ENCODE data around the gene PCSK4. TPM values are rescaled to one million over a fixed set of nuclear protein-coding genes. Genes with fewer than 3 reads are reported as not detected.
A peak's percentile ranks its signal among the peaks of the same experiment; 100 is the strongest.

PCSK4 gene
- total RNA-seq, 2 experiments from 2014 or later = 1.5 to 1.7 TPM

DNA sequence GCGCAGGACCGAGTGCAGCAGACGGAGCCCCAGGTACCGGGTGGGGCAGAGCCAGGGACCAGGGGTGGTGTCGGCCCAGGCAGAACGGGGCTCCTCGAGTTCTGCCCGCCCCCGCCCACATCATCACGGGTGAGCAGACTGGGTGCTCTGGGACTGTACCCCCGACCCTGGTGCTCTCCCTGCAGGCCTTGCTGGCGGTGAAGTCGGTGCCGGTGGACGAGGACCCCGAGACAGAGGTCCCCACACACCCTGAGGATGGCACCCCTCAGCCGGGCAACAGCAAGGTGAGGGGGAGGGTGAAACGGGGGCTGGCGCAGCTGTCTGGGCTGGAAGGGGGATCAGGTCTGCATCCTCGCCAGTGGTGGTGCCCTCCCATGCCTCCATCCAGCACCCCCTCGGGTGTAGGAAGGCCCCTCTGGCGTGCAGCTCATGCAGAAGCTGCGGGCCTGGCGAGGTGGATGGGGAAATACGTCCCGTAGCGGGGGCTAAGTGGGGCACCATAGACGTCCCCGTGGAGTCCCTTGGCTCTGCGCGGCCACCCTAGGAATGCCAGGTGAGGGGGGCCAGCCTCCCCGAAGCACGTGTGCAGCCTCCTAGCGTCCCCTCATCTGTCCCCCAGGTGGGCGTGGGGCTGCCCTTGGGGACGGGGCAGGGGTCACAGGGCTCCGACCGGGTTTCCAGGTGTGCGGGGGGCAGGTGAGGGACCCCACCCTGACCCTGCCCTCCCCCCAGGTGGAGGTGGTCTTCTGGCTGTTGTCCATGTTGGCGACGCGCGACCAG, 33.8 kb downstream of the PCSK4 start:
- Mint-ChIP-seq H3K27ac (no peak overlapping the region), H3K9me3 (no peaks in the 10 kb centered on the region), H3K4me1 (ENCODE audit: low read depth) (peaks cover 17% of the 10 kb centered on the region), H3K27me3 (ENCODE audit: low read depth) (peaks cover 36% of the 10 kb centered on the region), H3K36me3 (ENCODE audit: low read depth) (peaks cover 2% of the 10 kb centered on the region), H3K4me3 (no peak overlapping the region)
- no peak for DNase-seq
- intact Hi-C loops (cut with micrococcal nuclease) = no loop called here
- CTCF ChIA-PET = interaction anchor here (2.5 kb wide), 1 partner anchor 11 kb away, joined by 11 read pairs; no protein-coding TSS in a partner anchor

DNA sequence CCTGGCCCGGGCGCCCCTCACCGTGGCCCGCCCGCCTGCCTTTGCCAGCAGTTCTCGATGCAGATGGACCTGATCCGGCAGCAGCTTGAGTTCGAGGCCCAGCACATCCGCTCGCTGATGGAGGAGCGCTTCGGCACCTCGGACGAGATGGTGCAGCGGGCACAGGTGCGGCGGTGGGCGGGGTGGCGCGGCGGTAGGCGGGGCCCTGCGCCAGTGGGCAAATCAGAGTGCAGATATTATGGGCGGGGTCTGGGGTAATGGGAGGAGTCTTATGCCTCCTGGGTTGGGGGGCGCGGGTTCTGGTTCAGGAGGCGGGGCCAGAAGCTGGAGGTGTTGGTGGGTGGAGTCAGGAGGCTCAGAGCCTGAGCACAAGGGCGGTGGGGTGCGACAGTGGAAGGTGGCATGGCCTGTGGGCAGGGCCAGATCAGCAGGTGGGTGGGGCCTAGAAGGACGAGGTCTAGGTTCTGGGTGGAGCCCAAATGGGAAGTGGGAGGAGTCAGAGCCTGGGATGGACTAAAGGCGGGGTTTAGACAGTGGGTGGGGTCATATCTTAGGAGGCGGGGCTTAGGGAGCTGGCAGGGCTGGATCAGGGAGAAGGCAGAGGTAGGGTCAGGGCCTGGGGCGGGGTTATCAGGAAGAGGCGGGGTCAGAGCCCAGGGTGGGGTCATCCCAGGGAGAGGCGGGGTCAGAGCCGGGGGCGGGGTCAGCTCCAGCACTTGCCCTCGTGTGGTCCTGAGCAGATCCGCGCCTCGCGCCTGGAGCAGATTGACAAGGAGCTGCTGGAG, 34.6 kb downstream of the PCSK4 start:
- CTCF ChIA-PET = interaction anchor here (0.6 to 2.5 kb wide), 2 partner anchors 10 to 12 kb away, joined by 3 to 11 read pairs; no protein-coding TSS in a partner anchor
- Mint-ChIP-seq H3K4me3 (no peak overlapping the region), H3K27ac (no peak overlapping the region), H3K27me3 (ENCODE audit: low read depth) (peaks cover 43% of the 10 kb centered on the region), H3K36me3 (ENCODE audit: low read depth) (peaks cover 2% of the 10 kb centered on the region), H3K9me3 (no peaks in the 10 kb centered on the region), H3K4me1 (ENCODE audit: low read depth) (peaks cover 17% of the 10 kb centered on the region)
- DNase-seq = peak; percentile 72
- intact Hi-C loops (cut with micrococcal nuclease) = no loop called here

DNA sequence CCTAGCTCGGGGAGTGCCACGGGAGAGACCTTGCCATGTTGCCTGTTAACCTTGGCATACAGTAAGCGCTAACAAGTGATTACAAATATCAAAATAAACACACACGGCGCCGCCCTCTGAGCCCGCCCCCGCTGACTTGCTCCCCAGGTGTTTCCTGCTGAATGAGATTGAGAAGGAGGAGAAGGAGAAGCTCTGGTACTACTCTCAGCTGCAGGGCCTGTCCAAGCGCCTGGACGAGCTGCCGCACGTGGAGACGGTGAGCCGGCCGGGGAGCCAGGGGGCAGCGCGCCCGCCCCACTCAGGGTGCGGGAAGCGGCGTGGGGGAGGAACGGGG, 35.2 kb downstream of the PCSK4 start:
- H3K4me3 Mint-ChIP-seq = no peak overlapping the region
- no peak for DNase-seq
- peaks cover 47% of the 10 kb centered on the region for H3K27me3 Mint-ChIP-seq (ENCODE audit: low read depth)
- no peaks in the 10 kb centered on the region for H3K9me3 Mint-ChIP-seq
- peaks cover 17% of the 10 kb centered on the region for H3K4me1 Mint-ChIP-seq (ENCODE audit: low read depth)
- no peak overlapping the region for H3K27ac Mint-ChIP-seq
- H3K36me3 Mint-ChIP-seq (ENCODE audit: low read depth) = peaks cover 2% of the 10 kb centered on the region
- intact Hi-C loops (cut with micrococcal nuclease) = no loop called here
- CTCF ChIA-PET = interaction anchor here (0.6 to 2.5 kb wide), 2 partner anchors 10 to 12 kb away, joined by 3 to 11 read pairs; no protein-coding TSS in a partner anchor

DNA sequence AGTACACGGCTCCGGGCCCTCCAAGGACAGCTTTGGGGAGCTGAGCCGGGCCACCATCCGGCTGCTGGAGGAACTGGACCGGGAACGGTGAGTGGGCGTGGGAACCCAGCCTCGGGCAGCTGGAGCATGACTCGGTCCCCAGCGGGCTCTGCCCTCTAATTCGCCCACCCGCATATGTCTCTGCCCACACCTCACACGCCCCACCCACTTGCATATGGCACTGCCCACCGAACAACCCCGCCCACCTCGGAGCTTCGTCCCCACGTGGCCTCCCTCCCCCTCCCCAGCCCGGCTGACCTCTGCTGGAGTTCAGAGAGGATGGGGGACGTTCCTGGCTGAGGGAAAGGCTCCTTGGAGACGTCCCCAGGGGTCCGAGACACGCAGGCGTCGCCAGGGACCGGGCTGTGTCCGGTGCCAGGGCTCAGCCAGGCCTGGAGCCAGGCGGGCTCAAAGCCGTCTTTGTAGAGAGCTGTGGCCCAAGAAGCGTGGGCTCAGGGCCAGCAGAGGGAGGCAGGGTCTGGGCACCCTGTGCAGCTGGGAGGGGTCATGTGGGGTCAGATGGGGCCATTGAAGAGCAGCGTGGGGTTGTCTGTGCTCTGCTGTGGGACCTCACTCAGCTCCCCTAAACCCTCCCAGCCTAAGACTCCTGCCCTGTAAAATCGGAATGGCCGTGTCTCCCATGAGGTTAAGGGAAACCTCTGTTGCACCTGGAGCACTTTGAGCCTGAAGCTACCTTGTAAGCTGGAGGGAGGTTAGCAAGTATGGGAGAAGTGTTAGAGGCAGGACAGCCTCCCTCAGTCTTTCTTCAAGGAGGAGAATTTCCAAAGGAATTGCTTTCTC, 36.4 kb downstream of the PCSK4 start:
- CTCF ChIA-PET = interaction anchor here (0.8 to 2.5 kb wide), 2 partner anchors 9 to 17 kb away, joined by 4 to 11 read pairs; no protein-coding TSS in a partner anchor
- H3K27me3 Mint-ChIP-seq (ENCODE audit: low read depth) = peaks cover 52% of the 10 kb centered on the region
- no peak overlapping the region for H3K4me3 Mint-ChIP-seq
- H3K4me1 Mint-ChIP-seq (ENCODE audit: low read depth) = peaks cover 17% of the 10 kb centered on the region
- DNase-seq = no peak
- intact Hi-C loops (cut with micrococcal nuclease) = no loop called here
- H3K36me3 Mint-ChIP-seq (ENCODE audit: low read depth) = no peaks in the 10 kb centered on the region
- no peaks in the 10 kb centered on the region for H3K9me3 Mint-ChIP-seq
- no peak overlapping the region for H3K27ac Mint-ChIP-seq

DNA sequence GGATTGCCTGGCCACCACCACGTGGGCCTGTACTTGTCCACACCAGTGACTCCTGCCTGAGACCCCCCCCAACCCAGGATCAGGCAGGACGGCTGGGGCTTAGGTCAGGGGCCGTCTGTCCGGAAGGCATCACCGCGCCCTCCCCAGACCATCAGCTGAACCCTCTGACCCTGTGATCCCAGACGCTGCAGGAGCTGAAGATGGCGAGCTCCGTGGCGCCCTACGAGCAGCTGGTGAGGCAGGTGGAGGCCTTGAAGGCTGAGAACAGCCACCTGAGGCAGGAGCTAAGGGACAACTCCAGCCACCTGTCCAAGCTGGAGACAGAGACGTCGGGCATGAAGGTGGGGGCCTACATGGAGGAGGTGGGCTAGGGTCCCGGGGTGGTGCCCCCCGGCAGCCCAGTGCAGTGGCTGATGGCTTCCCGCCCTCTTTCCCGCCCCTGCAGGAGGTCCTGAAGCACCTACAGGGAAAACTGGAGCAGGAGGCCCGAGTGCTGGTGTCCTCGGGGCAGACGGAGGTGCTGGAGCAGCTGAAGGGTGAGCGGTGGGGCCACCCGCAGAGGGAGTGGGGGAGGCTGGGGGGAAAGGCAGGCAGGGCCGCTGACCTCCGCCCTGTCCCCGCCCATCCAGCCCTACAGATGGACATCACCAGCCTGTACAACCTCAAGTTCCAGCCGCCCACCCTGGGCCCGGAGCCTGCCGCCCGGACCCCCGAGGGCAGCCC, 37.2 kb downstream of the PCSK4 start:
- no peaks in the 10 kb centered on the region for H3K9me3 Mint-ChIP-seq
- no peaks in the 10 kb centered on the region for H3K36me3 Mint-ChIP-seq (ENCODE audit: low read depth)
- DNase-seq = no peak
- CTCF ChIA-PET = no interaction called here
- no peak overlapping the region for H3K27ac Mint-ChIP-seq
- no peak overlapping the region for H3K4me3 Mint-ChIP-seq
- intact Hi-C loops (cut with micrococcal nuclease) = no loop called here
- H3K4me1 Mint-ChIP-seq (ENCODE audit: low read depth) = peaks cover 13% of the 10 kb centered on the region
- H3K27me3 Mint-ChIP-seq (ENCODE audit: low read depth) = peaks cover 53% of the 10 kb centered on the region

DNA sequence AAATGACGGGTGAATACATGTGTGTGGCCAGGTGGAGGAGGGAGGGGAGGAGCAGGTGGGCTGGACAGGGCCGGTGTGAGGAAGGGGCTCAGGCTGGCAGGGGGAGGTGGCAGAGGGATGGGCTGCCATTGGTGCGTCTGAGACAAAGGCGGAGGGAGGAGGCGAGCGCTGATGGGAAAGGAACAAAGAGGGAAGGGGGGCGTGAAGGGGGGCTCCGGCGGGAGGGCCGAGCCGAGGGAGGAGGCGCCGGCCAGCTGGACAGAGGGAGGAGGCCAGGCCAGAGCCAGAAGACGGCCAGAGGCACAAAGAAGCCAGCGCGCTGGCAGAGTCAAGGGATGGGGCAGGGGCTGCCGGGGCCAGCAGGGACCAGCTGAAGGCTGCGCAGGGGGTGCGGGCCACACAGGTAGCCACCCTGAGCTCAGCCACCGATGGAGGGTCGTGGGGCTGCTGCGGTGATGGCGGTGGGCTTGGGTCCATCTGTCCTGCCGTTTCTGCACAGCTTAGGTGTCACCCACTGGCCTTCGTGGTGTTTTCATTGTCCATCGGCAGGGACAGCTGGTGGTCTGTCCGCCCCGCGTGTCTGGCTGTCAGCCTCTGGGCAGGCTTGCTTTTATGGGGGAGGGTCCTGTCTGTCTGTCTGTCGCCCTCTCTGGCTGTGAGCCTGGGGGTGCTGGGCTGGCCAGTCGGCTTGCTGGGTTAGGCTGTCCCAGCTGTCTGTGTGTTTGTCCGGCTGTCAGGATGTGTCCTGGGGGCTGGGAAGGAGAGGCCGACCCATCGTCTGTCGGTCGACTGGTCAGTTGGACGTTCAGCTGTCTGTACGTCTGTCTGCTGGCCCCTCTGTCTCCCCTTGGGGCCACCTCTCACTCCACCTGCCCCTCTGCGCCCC, 38.0 kb downstream of the PCSK4 start:
- intact Hi-C loops (cut with micrococcal nuclease) = no loop called here
- Mint-ChIP-seq H3K9me3 (no peaks in the 10 kb centered on the region), H3K4me3 (no peak overlapping the region), H3K27me3 (ENCODE audit: low read depth) (peaks cover 58% of the 10 kb centered on the region), H3K4me1 (ENCODE audit: low read depth) (peaks cover 13% of the 10 kb centered on the region), H3K36me3 (ENCODE audit: low read depth) (no peaks in the 10 kb centered on the region), H3K27ac (no peak overlapping the region)
- CTCF ChIA-PET = no interaction called here
- no peak for DNase-seq

DNA sequence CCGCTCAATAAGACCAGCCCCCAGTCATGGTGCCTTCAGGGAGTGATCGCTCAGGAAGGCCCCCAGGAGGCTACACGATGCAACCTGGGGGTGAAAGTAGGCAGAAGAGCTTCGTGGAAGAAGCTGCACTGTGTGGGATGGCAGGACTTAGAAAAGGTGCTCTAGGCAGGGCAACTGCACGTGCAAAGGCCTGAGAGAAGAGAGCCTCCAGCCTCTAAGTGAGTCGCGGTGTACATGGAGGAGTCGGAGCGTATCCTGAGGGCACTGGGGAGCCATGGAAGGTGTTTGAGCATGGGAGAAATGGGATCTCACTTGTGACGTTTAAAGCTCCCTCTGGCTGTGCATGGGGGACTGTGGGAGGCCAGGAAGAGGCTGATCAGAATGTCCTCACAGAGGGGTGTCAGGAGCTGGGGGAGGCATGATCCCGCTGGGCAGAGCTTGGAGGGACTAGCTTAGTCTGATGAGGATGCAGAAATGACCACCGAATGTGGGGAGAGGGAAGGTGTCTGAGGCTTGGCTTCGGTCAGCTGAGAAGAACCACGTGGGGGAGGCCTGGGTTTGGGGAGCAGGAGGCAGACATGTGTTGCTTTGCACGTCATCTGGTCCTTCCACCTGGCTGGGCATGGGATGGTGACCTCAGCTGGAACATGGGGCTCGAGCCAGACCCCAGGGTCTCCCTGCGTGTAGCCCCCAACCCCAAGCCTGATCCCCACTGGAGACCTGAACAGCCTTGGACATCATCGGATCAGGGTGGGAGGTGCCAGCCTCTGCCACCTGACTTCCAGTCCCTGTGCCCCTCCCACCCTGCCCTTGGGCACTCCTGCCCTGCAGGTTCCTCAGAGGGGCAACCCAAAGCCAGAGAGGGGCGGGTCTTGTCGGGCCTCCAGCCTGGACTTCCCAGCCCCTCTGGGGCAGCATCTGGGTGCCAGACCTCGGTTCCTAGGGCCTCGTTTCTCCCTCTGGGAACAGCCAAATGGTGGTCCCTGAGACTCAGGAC, 39.1 kb downstream of the PCSK4 start:
- DNase-seq = no peak
- Mint-ChIP-seq H3K4me1 (ENCODE audit: low read depth) (peaks cover 13% of the 10 kb centered on the region), H3K36me3 (ENCODE audit: low read depth) (no peaks in the 10 kb centered on the region), H3K27ac (no peak overlapping the region), H3K9me3 (no peaks in the 10 kb centered on the region), H3K4me3 (no peak overlapping the region), H3K27me3 (ENCODE audit: low read depth) (peaks cover 61% of the 10 kb centered on the region)
- CTCF ChIA-PET = interaction anchor here (1.2 kb wide), 1 partner anchor 16 kb away, joined by 4 read pairs; no protein-coding TSS in a partner anchor
- intact Hi-C loops (cut with micrococcal nuclease) = no loop called here

DNA sequence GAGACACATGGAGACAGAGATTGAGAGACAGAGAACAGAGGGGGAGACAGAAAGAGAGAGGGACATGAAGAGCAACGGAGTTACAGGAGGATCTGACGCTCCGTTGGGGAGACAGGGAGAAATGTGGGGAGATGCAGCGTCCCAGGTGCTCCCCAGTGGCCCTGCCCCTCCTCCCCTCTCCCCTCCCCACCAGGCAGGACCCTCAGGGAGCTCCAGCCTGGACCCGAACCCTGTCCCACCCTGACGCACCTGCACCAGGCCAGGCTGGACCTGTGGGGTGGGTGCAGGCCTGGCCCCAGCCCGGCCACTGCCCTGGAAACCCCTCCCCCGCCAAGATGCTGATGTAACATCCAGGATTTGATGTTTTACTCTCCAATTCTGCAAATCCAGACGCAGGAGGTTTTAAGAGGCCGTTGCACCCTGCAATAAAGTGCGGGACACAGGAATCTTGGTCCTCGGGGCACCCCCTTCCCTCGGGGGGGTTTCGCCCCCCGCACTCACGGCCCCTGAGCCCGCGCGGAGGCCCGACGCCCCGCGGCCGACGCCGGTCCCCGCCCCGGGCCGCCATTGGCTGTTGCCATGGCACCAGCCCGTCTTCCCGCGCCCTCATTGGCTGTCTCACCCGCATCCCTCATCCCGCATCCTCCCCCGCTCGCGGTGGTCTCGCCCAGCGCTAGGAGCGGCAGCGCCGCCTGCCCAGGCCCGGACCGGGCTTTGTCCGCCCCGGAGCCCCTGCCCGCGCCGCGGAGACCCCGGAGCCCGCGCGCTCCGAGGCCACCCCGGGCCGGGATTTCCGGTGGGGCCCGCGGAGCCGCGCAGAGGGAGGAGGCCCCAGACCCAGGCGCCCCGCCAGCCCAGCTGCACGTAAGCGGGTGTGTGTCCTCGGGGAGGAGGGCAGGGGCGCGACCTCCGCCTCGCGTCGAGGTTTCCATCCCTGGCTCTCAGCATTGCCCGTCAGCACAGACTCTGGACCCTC, 40.4 kb downstream of the PCSK4 start, which contains the start of gene APC2:
APC2 (plus strand) TSS at position 655 of the 976 bp plus-strand sequence. CDS start 2,881 bp downstream, outside the sequence.
- Mint-ChIP-seq H3K9me3 (no peaks in the 10 kb centered on the region), H3K27ac (no peak within 1 kb of the TSS), H3K36me3 (ENCODE audit: low read depth) (no peaks in the 10 kb centered on the region), H3K4me3 (peak within 1 kb of the TSS; percentile 22), H3K4me1 (ENCODE audit: low read depth) (peaks cover 10% of the 10 kb centered on the region), H3K27me3 (ENCODE audit: low read depth) (peaks cover 56% of the 10 kb centered on the region)
- DNase-seq = no peak
- CTCF ChIA-PET = no interaction called here
- intact Hi-C loops (cut with micrococcal nuclease) = no loop called here

DNA sequence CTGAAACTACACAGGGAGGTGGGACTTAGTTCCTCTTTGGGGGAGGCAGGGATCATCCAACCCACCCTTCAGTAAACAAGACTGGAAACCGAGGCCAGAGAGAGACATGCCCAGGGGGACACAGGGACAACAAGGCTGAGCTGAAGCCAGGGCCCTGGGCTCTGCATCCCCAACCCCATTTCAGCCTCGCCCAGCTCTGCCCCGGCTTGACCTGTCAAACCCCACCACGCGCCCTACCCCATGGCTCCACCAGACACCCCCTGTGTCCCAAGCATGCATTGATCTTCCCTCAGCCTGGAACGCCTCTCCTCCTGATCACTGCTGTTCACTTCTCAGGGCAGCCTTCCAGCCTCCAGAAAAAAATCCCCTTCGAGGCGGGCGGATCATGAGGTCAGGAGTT, 42.2 kb downstream of the PCSK4 start:
- H3K36me3 Mint-ChIP-seq (ENCODE audit: low read depth) = no peaks in the 10 kb centered on the region
- no peak overlapping the region for H3K27ac Mint-ChIP-seq
- peaks cover 10% of the 10 kb centered on the region for H3K4me1 Mint-ChIP-seq (ENCODE audit: low read depth)
- H3K9me3 Mint-ChIP-seq = no peaks in the 10 kb centered on the region
- peaks cover 49% of the 10 kb centered on the region for H3K27me3 Mint-ChIP-seq (ENCODE audit: low read depth)
- DNase-seq = no peak
- H3K4me3 Mint-ChIP-seq = no peak overlapping the region
- intact Hi-C loops (cut with micrococcal nuclease) = no loop called here
- CTCF ChIA-PET = no interaction called here

Data from activated naive CD4-positive, alpha-beta T cell treated with anti-CD3 and anti-CD28 coated beads for 36 hours (primary cell).